ENCODE measurements around the gene FAM237A. TPM values are rescaled to one million over a fixed set of nuclear protein-coding genes. Genes with fewer than 3 reads are reported as not detected.

The FAM237A gene
- total RNA-seq, 4 donors from 2014 or later: not detected

GRCh38 chr2:206615417-206616089, 26.7 kb upstream of the FAM237A start:
- no peak for TF ChIP-seq CTCF (IDR thresholded peaks at IDR 0.05)
- DNase-seq (ENCODE audit: low spot score) (no peak), ATAC-seq (ENCODE audit: low FRiP score) (no peak)

DNA sequence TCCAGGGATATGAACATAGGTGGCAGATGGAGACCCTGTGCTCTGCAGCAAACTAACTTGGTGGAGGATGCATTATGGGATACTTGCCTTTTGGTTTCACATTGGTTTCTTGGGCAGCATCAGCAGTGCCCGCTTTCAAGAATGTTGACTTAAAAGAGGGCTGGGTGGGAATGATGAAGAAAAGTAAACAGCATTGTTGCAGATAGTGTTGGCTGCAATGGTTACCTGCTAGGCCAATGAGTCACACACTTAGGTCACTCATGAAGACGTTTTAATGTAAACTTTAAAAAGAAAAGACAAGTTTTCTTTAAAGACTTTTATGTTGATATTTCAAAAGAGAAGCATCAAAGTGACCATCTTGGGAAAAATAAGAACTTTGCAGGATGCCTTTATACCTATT, 26.1 kb upstream of the FAM237A start:
- no peak for TF ChIP-seq CTCF (IDR thresholded peaks at IDR 0.05)
- ATAC-seq (ENCODE audit: low FRiP score): no peak
- DNase-seq (ENCODE audit: low spot score): no peak

DNA sequence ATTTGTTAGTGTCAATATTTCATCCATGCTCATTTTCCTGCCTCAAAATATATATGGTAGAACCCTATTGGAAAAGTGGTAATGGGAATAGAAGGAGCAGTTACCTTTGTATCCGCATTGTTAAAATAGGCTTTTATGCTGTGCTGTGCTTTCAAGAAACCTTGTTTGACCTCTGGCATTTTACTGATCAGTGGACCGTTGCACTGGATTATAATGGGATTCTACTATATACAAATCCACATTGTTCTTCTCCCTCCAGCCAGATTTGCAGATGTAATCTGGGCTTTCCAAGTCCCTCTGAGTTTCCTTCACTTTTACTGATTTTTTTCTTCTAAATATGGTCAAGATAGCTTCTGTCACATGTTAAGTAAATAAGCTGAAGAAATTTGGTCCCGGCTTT, 23.3 kb upstream of the FAM237A start:
- TF ChIP-seq CTCF (IDR thresholded peaks at IDR 0.05): no peak
- ATAC-seq (ENCODE audit: low FRiP score): no peak
- DNase-seq (ENCODE audit: low spot score): no peak

DNA sequence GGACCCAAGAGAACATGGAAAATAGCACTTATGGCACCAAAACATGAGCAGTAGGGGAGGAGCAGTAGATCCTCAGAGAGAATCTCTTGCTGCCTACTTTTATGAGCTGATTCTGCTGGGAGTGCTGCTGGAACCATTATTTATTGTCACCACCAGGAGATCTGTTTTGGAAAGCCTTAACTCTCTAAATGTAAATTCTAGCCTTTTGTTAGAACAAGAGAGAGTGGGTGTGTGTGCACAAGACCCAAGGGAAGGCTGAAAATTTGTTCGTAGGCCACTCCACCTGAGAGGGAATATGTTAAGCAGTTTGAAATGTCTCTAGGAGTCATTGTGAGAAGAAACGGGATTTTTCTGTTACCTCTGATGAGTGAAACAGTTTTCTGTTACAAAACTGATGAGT, 16.2 kb upstream of the FAM237A start:
- DNase-seq (ENCODE audit: low spot score): no peak
- ATAC-seq (ENCODE audit: low FRiP score): no peak
- no peak for TF ChIP-seq CTCF (IDR thresholded peaks at IDR 0.05)

DNA sequence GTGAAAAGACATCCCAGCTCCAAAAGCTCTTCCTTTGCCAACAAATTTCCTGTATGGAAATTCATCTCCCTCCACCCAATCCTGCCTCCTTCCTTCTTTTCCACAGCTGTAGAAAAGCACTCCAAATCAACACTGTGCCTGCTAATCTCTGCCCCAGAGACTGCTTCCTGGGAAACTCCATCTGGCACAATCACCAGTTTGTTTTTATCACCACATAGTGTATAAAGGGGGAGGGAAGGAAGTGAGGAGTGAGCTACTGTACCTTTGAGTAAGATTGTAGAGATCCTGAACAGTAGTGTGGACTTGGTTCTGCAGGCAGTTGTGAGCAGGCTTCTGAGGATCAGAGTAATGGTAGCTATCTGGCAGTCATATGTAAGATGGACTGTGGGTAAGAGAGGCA, 14.7 kb upstream of the FAM237A start:
- no peak for TF ChIP-seq CTCF (IDR thresholded peaks at IDR 0.05)
- no peak for DNase-seq (ENCODE audit: low spot score)
- ATAC-seq (ENCODE audit: low FRiP score): no peak

DNA sequence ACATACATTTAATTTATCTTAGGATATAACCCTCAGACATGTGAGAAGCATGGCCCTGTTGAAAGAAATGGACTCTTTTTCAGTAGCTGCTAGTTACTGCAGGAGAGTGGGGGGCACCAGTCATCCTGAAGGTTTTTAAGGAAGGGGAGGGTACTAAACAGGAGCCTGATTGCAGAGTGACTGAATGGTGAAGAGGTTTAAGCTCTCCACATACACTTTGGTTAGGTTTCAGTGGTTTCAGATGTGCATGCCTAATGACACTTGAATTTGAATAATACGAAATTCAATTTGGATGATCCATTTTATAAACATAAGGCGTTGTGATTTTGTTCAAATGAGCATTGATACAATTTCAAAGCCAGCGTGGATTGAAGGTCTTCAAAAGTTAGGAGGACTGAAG, 10.9 kb upstream of the FAM237A start:
- no peak for DNase-seq (ENCODE audit: low spot score)
- TF ChIP-seq CTCF (IDR thresholded peaks at IDR 0.05): no peak
- no peak for ATAC-seq (ENCODE audit: low FRiP score)

GRCh38 chr2:206635015-206635414, 7.3 kb upstream of the FAM237A start:
- no peak for TF ChIP-seq CTCF (IDR thresholded peaks at IDR 0.05)
- DNase-seq (ENCODE audit: low spot score): no peak
- no peak for ATAC-seq (ENCODE audit: low FRiP score)
